ENCODE data around the gene TUBA3E.
"Not testable (repeated sequence)": the region's sequence is repeated elsewhere in the genome, so short reads cannot be mapped to it uniquely, and the experiment has no call there.

GRCh38 chr2:130219147-130219546 lies 20.9 kb upstream of the TUBA3E start:
- TF ChIP-seq, protein P1, sequence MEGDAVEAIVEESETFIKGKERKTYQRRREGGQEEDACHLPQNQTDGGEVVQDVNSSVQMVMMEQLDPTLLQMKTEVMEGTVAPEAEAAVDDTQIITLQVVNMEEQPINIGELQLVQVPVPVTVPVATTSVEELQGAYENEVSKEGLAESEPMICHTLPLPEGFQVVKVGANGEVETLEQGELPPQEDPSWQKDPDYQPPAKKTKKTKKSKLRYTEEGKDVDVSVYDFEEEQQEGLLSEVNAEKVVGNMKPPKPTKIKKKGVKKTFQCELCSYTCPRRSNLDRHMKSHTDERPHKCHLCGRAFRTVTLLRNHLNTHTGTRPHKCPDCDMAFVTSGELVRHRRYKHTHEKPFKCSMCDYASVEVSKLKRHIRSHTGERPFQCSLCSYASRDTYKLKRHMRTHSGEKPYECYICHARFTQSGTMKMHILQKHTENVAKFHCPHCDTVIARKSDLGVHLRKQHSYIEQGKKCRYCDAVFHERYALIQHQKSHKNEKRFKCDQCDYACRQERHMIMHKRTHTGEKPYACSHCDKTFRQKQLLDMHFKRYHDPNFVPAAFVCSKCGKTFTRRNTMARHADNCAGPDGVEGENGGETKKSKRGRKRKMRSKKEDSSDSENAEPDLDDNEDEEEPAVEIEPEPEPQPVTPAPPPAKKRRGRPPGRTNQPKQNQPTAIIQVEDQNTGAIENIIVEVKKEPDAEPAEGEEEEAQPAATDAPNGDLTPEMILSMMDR (tag by site-specific recombination; IDR thresholded peaks at IDR 0.05), result not testable (repeated sequence)
- TF ChIP-seq ZNF701 (tag by site-specific recombination; IDR thresholded peaks at IDR 0.05); YY1 (tag by site-specific recombination; IDR thresholded peaks at IDR 0.05); ZSCAN23 (tag by site-specific recombination; IDR thresholded peaks at IDR 0.05); ZNF121 (tag by site-specific recombination; IDR thresholded peaks at IDR 0.05); REPIN1 (tag by site-specific recombination; IDR thresholded peaks at IDR 0.05; ENCODE audit: low read depth); ATF2 (tag by site-specific recombination; IDR thresholded peaks at IDR 0.05; ENCODE audit: low read depth); ZNF23 (tag by site-specific recombination; IDR thresholded peaks at IDR 0.05; ENCODE audit: borderline replicate concordance); ZNF777 (tag by site-specific recombination; IDR thresholded peaks at IDR 0.05; ENCODE audit: borderline replicate concordance); ZNF558 (tag by site-specific recombination; IDR thresholded peaks at IDR 0.05); ZNF639 (tag by site-specific recombination; IDR thresholded peaks at IDR 0.05); ZNF274 (IDR thresholded peaks at IDR 0.05; ENCODE audit: low read length); ZNF274 (tag by site-specific recombination; IDR thresholded peaks at IDR 0.05; ENCODE audit: borderline replicate concordance); ZNF362 (tag by site-specific recombination; IDR thresholded peaks at IDR 0.05): not testable (repeated sequence)
- TF ChIP-seq, protein P2, sequence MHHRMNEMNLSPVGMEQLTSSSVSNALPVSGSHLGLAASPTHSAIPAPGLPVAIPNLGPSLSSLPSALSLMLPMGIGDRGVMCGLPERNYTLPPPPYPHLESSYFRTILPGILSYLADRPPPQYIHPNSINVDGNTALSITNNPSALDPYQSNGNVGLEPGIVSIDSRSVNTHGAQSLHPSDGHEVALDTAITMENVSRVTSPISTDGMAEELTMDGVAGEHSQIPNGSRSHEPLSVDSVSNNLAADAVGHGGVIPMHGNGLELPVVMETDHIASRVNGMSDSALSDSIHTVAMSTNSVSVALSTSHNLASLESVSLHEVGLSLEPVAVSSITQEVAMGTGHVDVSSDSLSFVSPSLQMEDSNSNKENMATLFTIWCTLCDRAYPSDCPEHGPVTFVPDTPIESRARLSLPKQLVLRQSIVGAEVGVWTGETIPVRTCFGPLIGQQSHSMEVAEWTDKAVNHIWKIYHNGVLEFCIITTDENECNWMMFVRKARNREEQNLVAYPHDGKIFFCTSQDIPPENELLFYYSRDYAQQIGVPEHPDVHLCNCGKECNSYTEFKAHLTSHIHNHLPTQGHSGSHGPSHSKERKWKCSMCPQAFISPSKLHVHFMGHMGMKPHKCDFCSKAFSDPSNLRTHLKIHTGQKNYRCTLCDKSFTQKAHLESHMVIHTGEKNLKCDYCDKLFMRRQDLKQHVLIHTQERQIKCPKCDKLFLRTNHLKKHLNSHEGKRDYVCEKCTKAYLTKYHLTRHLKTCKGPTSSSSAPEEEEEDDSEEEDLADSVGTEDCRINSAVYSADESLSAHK (tag by site-specific recombination; IDR thresholded peaks at IDR 0.05), result not testable (repeated sequence)
